HepG2 (cell line): Measurements from ENCODE around the gene SLC25A20. TPM values are rescaled to one million over a fixed set of nuclear protein-coding genes. Genes with fewer than 3 reads are reported as not detected.

Source experiments
- AGO1 ChIP-seq: fragments of 200-400 bp; formaldehyde crosslinking; IDR thresholded peaks from 2 replicates; pipeline ENCODE4 v1.6.1; 2017; ENCODE audit warnings: mild to moderate bottlenecking, low read depth, low read length, moderate library complexity; ENCODE audit not compliant: poor library complexity, severe bottlenecking
- ATF1 ChIP-seq: IDR thresholded peaks from 2 replicates; pipeline ENCODE4 v1.6.1; 2016; ENCODE audit warnings: mild to moderate bottlenecking, control low read depth
- DZIP1 ChIP-seq: sonication (generic); formaldehyde crosslinking; IDR thresholded peaks from 2 replicates; pipeline ENCODE4 v1.5.0; 2020; ENCODE audit warnings: mild to moderate bottlenecking, missing genetic modification reagents
- EP300 ChIP-seq, 3 experiments: sonication (generic) in 1 of 3; formaldehyde crosslinking in 1 of 3; IDR thresholded peaks; 2 replicates each; pipeline versions ENCODE4 v1.5.1 to v1.6.1; 2011 to 2020; ENCODE audit warnings: low read depth in 2 of 3, low read length in 2 of 3, borderline replicate concordance in 1 of 3, improper control_type of control experiment in 1 of 3, mild to moderate bottlenecking in 1 of 3, missing genetic modification reagents in 1 of 3, moderate library complexity in 1 of 3
- FOXA1 ChIP-seq, 2 experiments: fragments of 450-650 bp in 1 of 2; sonication (generic) in 1 of 2; formaldehyde crosslinking in 1 of 2; IDR thresholded peaks; 2 replicates each; pipeline versions ENCODE4 v1.4.0 to v1.6.1; 2016 to 2020; ENCODE audit warnings: missing genetic modification reagents in 1 of 2
- GPBP1L1 ChIP-seq: sonication (generic); formaldehyde crosslinking; IDR thresholded peaks from 2 replicates; pipeline ENCODE4 v1.5.0; 2020; ENCODE audit warnings: mild to moderate bottlenecking, missing genetic modification reagents
- KDM5B ChIP-seq: sonication (generic); formaldehyde crosslinking; IDR thresholded peaks from 2 replicates; pipeline ENCODE4 v1.4.0; 2020; ENCODE audit warnings: missing genetic modification reagents, mild to moderate bottlenecking, borderline replicate concordance
- MAF1 ChIP-seq: sonication (generic); formaldehyde crosslinking; IDR thresholded peaks from 2 replicates; pipeline ENCODE4 v1.5.0; 2020; ENCODE audit warnings: missing genetic modification reagents, borderline replicate concordance
- MIER3 ChIP-seq: IDR thresholded peaks from 2 replicates; pipeline ENCODE4 v1.6.1; 2016; ENCODE audit warnings: missing compliant biosample characterization, borderline replicate concordance
- MXD4 ChIP-seq: IDR thresholded peaks from 2 replicates; pipeline ENCODE4 v1.6.1; 2016; ENCODE audit warnings: mild to moderate bottlenecking, missing biosample characterization, missing genetic modification reagents
- ONECUT2 ChIP-seq: sonication (generic); formaldehyde crosslinking; IDR thresholded peaks from 2 replicates; pipeline ENCODE4 v1.4.0; 2020; ENCODE audit warnings: missing genetic modification reagents
- SRSF1 ChIP-seq: fragments of 200-400 bp; formaldehyde crosslinking; optimal IDR thresholded peaks from 2 replicates; pipeline ENCODE3; 2017; ENCODE audit warnings: mild to moderate bottlenecking, low read depth, low read length, moderate library complexity
- TAF1 ChIP-seq: sonication (generic); formaldehyde crosslinking; IDR thresholded peaks from 2 replicates; pipeline ENCODE4 v1.4.0; 2020; ENCODE audit warnings: missing genetic modification reagents
- ZC3H4 ChIP-seq: sonication (generic); formaldehyde crosslinking; IDR thresholded peaks from 2 replicates; pipeline ENCODE4 v1.4.0; 2020; ENCODE audit warnings: missing genetic modification reagents, borderline replicate concordance
- ZFP36 ChIP-seq: fragments of 150-350 bp; IDR thresholded peaks from 2 replicates; pipeline ENCODE4 v1.6.1; 2018; ENCODE audit warnings: borderline replicate concordance, low read length, low read depth; ENCODE audit not compliant: partially characterized antibody
- ZKSCAN8 ChIP-seq: IDR thresholded peaks from 2 replicates; pipeline ENCODE4 v1.6.1; 2016; ENCODE audit warnings: borderline replicate concordance, missing genetic modification reagents, missing compliant biosample characterization
- ZNF331 ChIP-seq: sonication (generic); formaldehyde crosslinking; IDR thresholded peaks from 2 replicates; pipeline ENCODE4 v1.4.0; 2020; ENCODE audit warnings: missing genetic modification reagents
- ZNF597 ChIP-seq: sonication (generic); formaldehyde crosslinking; IDR thresholded peaks from 2 replicates; pipeline ENCODE4 v1.5.0; 2020; ENCODE audit warnings: missing genetic modification reagents
- ZNF644 ChIP-seq: IDR thresholded peaks from 2 replicates; pipeline ENCODE4 v1.6.1; 2016; ENCODE audit warnings: low read depth
- ZNF7 ChIP-seq: IDR thresholded peaks from 2 replicates; pipeline ENCODE4 v1.6.1; 2016; ENCODE audit warnings: missing biosample characterization, missing genetic modification reagents
- ZNF83 ChIP-seq: sonication (generic); formaldehyde crosslinking; IDR thresholded peaks from 2 replicates; pipeline ENCODE4 v1.4.0; 2020; ENCODE audit warnings: missing genetic modification reagents, mild to moderate bottlenecking, borderline replicate concordance
- polyA plus RNA-seq, 8 experiments: library from polyadenylated mRNA; depleted of rRNA in 3 of 8; stranded (reverse) in 7 of 8; unstranded in 1 of 8; fragments of >200 nt; fragmentation: Illumina TruSeq in 4 of 8; extraction: Trizol in 4 of 8; gene quantifications; 2 replicates each; pipeline versions ENCODE4 v1.2.1 to v1.2.3, GENCODE V29; 2011 to 2016; ENCODE audit warnings: low read depth in 4 of 8, missing spikeins in 1 of 8, mixed read lengths in 1 of 8; ENCODE audit not compliant: insufficient read depth in 1 of 8
- total RNA-seq, 5 experiments: library from RNA; depleted of rRNA; stranded (reverse); fragments of >200 nt; fragmentation: Illumina TruSeq; extraction: Trizol; gene quantifications; 2 replicates each; pipeline ENCODE4 v1.2.3, GENCODE V29; 2016; ENCODE audit warnings: low read depth in 1 of 5

The SLC25A20 gene
- total and polyA plus RNA-seq, 2 of the 13 experiments (the other 11 are each of a cell fraction or from before 2014, with no cell fraction given): 21.1 to 26.6 TPM

GRCh38 chr3:48919215-48920138 is 20.8 kb upstream of the SLC25A20 start (continued):
- TF ChIP-seq KDM5B (CRISPR knock-in tag) (no peak), ZNF597 (CRISPR knock-in tag) (no peak), ZNF331 (CRISPR knock-in tag) (peak; percentile 84), GPBP1L1 (CRISPR knock-in tag) (no peak), TAF1 (CRISPR knock-in tag) (no peak), ZNF644 (CRISPR knock-in tag) (no peak), ZNF83 (CRISPR knock-in tag) (no peak), ZFP36 (no peak), DZIP1 (0 out of 2 replicates have a peak, but pooled peaks have one; percentile 5), ZC3H4 (CRISPR knock-in tag) (no peak), MAF1 (CRISPR knock-in tag) (no peak), ZNF7 (CRISPR knock-in tag) (no peak), ONECUT2 (CRISPR knock-in tag) (no peak), SRSF1 (no peak), ZKSCAN8 (CRISPR knock-in tag) (no peak), MIER3 (CRISPR knock-in tag) (0 out of 2 replicates have a peak, but pooled peaks have one; percentile 7), ATF1 (no peak), FOXA1 (IDR thresholded peaks at IDR 0.05) (no peak), FOXA1 (CRISPR knock-in tag; IDR thresholded peaks at IDR 0.05) (no peak), EP300 (IDR thresholded peaks at IDR 0.05; ENCODE audit: low read depth in 2 of 2, low read length in 2 of 2) (no peak), EP300 (CRISPR knock-in tag; IDR thresholded peaks at IDR 0.05; ENCODE audit: borderline replicate concordance) (no peak), MXD4 (no peak; the same call in 1 of the 2 replicates), AGO1 (peak; percentile 11)
